ENCODE data around the gene L3MBTL4.

The L3MBTL4 gene

DNA sequence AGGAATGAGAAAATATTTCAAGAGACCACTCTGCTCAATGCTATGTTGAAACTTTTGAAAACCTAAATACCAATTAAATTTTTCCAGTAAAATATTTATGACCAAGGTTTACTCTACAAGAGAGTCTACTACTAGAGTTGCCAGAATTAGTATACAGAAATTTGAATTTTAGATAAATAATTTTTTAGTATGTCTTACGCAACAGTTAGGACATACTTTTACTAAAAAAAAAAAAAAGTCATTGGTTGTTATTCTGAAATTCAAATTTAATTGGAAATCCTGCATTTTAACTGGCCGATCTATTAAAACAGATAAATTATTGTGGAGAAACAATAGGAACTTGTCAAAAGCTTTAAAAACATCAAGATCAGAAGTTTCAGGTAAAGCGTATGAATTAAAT is 470.3 kb downstream of the L3MBTL4 start:
- DNase-seq: no peak

- DNase-seq: no peak
Measured at GRCh38 chr18:5943514-5943913, 471.2 kb downstream of the L3MBTL4 start.

DNA sequence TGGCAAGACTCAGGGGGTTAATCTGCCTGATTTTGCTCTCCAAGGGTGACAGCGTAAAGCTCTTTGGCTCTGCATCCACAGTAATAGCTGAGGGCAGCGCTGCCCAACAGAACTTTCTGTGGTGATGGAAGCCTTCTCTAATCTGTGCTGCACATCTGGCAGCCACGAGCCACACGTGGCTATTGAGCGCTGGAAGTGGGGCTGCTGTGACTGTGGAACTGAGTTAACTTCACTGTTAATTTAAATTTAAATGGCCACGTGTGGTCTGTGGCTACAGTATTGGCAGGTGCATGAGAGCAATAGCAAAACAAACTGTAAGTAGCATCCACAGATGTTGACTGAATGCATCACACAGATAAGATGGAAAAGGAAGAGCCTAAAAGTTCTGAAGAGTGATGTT is 472.1 kb downstream of the L3MBTL4 start:
- DNase-seq: no peak

- no peak for DNase-seq
Measured at GRCh38 chr18:5941890-5942289, 472.8 kb downstream of the L3MBTL4 start.

DNA sequence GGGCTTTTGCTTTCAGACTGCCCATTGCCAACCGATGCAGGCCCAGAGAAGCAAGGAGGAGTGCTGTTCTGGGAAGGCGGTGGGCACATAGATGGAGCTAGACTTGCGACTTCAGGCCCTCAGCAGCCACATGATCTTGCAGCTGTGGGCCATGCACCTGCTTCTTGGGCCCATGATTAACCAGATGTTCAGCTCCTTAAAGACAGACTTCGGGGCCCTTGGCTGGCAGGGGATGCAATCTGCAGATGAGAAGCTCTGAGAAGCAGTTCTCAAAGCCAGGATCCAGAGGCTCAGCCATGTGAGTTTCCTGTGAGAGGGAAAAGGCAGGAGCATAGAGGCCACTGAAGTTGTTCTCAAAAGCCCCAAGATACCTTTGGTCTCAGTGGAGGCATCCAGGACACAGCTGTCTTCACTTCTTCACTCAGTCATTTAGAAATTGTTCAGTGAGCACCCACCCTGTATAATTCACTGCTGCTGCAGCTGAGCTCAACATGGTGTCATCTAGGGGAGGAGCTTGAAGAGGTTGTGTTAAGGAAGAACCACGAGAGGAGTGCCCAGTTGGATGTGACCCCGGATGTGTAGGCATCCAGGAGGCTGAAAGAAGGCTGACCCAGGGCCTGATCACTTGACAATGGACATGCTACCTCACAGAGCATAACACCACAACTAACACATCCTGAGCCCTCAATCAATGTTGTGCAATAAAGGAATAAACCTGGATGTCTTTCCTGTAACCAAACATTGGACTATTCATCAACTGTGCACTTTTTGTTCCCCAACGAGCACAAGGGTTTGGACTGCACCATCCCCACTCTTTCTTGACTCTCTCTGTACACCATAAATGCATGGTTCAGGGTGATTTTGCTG is 474.7 kb downstream of the L3MBTL4 start:
- no peak for DNase-seq

DNA sequence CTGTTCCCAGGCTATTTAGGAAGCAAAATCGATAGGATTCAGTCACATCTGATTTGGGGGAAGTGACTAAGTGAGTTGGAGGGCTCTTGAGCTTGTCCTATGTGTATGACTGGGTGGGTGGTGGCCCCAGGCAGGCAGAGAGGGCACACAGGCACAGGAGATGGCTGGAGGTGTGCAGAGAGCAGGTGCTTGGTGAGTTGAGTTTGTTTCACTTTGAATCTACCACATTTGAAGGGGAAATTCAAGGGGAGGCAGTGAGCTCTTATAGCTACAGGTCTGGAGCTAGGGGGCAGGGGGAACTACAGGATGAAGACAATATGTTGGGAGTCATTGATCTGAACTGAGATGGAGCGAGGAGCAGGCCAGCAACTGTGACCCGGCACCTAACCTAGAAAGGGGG is 476.9 kb downstream of the L3MBTL4 start:
- no peak for DNase-seq

DNA sequence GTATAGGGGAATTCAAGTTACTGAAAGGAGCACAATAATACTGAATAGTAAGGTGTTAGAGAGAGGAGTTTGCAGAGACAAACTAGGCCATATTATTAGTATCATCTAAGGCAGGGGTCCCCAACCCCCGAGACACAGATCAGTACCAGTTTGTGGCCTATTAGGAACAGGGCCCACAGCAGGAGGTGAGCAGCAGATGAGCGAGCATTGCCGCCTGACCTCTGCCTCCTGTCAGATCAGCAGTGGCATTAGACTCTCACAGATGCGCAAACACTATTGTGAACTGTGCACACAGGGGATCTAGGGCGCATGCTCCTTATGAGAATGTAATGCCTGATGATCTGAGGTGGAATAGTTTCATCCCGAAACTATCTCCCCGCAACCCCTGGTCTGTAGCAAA is 477.6 kb downstream of the L3MBTL4 start:
- DNase-seq: no peak

GRCh38 chr18:5930789-5931188 is 483.9 kb downstream of the L3MBTL4 start:
- no peak for DNase-seq

- DNase-seq: no peak
Measured at GRCh38 chr18:5918205-5918858, 496.4 kb downstream of the L3MBTL4 start.

DNA sequence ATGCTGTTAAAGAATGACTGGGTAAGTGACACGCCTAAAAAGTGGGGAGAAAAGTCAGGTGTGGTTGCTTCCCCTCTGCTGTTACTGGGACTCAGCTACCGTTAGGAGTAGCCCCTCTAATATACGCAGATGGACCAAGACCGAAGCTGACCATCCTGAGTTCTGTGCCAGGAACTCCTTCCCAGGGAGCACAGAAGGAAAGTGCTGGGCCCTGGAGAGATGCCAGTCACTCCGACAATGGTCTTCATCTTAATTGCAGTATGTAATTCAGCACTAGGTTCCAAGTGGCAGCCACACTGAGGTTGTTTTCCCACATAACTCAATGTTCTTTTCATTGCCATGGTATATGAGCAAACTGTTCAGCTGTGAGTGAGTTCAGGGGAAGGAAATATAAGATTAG is 499.8 kb downstream of the L3MBTL4 start:
- DNase-seq: no peak

DNA sequence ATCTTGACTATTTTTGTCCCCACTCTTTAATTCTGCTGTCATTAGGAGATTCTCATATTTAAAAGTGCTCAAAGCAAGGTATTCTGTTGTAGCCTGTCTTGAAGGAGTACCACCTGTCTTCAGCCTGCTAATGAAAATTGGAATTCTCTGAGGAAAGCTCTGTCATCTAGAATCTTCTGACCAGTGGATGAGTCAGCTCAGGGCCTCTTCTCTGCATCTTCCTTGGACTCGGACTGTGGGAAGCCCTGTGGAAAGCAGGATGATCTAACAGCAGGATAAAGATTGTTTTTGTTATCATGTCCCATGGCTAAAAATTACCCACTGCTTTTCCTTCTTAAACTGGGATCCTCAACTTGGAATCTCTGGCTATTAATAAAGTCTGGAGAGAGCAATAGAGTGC is 500.7 kb downstream of the L3MBTL4 start:
- no peak for DNase-seq

DNA sequence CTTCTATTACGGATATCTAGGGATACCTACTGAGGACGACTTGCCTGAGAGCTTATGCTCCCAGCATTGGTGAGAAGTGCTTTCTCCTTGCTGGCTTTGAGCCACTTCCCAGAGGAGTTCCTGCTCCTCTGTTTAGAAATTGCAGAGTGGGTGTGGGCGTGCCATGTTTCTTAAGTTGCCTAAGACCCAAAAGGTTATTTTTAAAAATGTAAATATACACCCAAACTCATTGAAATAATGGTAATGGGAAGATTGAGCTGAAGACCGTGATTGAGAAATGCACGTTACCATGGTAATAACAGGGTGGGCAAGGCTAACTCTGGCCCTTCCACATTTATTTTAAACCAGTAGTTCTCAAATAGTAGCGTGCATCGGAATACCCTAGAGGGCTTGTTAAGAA is 502.1 kb downstream of the L3MBTL4 start:
- DNase-seq: no peak

- no peak for DNase-seq
Measured at GRCh38 chr18:5909125-5909524, 505.6 kb downstream of the L3MBTL4 start.
